Measurements from ENCODE around the gene SIGLEC12. TPM values are rescaled to one million over a fixed set of nuclear protein-coding genes. Genes with fewer than 3 reads are reported as not detected.

Gene SIGLEC12
- total RNA-seq, result under 1 TPM in 1 of 2 donors, not detected in 1; 0.91 TPM

DNA sequence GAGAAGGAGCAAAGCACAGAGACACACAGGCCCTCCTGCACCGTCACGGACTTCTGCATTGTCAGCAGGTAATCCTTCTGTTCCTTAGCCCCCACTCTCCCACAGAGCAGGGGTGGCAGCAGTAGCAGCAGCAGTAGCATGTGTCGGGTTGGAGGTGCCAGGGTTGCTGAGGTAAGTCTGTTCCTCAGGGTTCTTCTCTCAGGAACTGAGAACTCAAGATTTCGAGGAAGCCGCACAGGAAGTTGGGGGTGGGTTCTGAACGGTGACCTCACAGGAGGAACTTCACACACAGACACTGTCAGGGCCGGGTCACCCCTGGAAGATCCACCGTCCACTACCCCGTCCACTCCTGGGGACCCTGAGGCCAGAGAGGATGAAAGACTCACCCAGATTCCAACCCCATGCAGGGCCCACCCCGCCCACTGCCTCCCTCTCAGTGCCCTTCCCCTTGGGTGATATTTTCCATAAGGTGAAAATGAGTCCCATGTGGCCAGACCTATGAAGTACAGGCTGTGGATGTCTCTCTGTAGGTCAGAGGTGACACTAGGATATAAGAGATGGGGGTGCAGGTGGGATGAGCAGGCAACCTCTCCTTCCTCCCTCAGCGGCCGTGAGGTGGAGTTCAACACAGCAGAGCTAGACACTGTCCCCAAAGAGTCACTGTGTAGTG lies at the start of gene SIGLEC12:
TSS of gene SIGLEC12 (minus strand) at position 207 of the 670 bp plus-strand sequence. CDS start at position 140, 67 bp downstream.
- Histone ChIP-seq H3K4me3 (no peak within 1 kb of the TSS), H3K36me3 (no peaks in the 10 kb centered on the region), H3K4me1 (replicated peaks) (no peaks in the 10 kb centered on the region), H3K27me3 (replicated peaks; ENCODE audit: insufficient read depth) (no peaks in the 10 kb centered on the region), H3K9me3 (no peaks in the 10 kb centered on the region), H3K27ac (no peak within 1 kb of the TSS)
- WGBS, result 76% methylated on average over 12 of the region's 12 CpGs
- intact Hi-C loops (cut with DNase I), result no loop called here
- no peak for TF ChIP-seq POLR2A (IDR thresholded peaks at IDR 0.05)
- no peak for TF ChIP-seq CTCF (IDR thresholded peaks at IDR 0.05)
- no peak for TF ChIP-seq POLR2AphosphoS5 (IDR thresholded peaks at IDR 0.05)
- DNase-seq (ENCODE audit: low spot score), result no peak

DNA sequence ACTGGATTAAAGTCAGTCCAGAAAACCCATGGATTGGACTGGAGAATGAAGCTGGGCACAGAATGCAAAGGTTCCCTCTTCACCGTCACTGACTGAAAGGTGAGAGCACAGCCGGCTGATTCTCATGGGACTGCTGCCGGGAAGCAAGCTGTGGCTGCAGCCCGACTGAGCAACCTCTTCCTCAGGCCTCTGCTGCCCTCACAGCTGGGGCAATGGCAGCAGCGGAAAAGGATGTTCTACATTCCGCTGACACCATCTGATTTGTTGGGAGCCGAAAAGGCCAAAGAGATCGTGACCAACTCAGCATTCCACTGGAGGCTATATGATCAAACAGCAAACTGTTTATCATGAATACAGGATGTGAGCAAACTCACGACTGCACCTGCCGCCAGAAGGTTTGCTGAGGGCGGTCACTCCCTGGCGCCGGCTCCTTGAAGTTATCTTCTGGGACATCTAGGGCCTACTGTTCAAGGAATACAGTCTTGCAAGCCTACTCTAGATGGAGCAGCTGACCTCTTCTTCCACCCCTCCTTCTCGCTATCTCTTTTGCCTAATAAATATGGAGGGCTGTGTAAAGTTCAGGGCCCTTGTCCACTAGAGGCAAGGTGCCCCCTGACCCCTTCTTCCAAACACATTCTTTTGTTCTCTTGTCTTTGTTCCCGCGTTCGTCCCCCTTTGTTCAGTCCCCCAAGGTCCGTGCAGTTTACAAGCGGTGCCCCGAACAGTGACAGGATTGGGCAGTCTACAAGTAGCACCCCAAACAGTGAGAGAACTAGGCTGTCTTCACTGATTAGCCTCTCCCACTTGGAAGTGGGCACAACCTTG lies 49.5 kb upstream of the SIGLEC12 start:
- no peak overlapping the region for H3K4me3 ChIP-seq
- WGBS, result 84% methylated on average over 20 of the region's 20 CpGs
- no peaks in the 10 kb centered on the region for H3K9me3 ChIP-seq
- no peaks in the 10 kb centered on the region for H3K36me3 ChIP-seq
- no peak overlapping the region for H3K27ac ChIP-seq
- intact Hi-C loops (cut with DNase I), result no loop called here
- DNase-seq (ENCODE audit: low spot score), result no peak
- TF ChIP-seq CTCF (IDR thresholded peaks at IDR 0.05) (no peak), POLR2AphosphoS5 (IDR thresholded peaks at IDR 0.05) (no peak), POLR2A (IDR thresholded peaks at IDR 0.05) (no peak)
- no peaks in the 10 kb centered on the region for H3K4me1 ChIP-seq (replicated peaks)
- H3K27me3 ChIP-seq (replicated peaks; ENCODE audit: insufficient read depth), result no peaks in the 10 kb centered on the region

DNA sequence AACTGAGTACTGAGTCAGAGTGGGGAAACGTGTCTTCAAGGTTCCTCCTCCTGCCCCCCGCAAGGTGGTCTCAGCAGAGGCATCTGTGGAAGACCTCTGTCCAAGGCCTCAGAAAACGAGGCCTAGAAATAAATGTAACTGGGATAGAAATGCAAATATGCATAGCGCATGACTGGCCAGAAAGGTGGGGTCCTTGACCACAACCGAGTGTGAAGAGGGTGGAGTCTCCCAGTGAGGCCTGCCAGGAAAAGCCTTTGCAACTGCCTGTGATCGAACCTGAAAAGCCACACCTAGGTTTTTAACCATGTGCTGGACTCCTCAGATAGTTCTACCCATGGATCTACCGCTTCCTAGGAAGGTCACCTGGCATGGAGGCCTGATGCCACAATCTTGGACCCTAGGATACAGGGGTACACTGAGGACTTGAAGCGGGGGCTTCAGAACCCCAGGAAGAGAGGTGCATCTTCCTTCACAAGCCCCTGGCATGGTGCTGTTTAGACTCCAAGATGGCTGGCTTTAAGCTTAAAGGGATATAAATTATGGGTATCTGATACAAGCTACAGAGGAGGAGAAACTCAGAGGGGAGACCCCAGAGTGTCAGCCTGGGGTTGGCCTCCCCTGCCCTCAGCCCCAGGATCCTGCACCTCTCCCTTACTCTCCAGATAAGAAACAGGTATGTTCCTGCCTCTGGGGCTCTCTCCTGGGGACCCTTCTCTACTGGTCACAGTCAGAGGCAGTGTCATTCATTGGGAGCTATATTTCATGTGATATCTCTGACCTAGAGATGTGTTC lies 48.1 kb upstream of the SIGLEC12 start:
- Histone ChIP-seq H3K4me3 (no peak overlapping the region), H3K9me3 (no peaks in the 10 kb centered on the region), H3K27me3 (replicated peaks; ENCODE audit: insufficient read depth) (no peaks in the 10 kb centered on the region), H3K36me3 (no peaks in the 10 kb centered on the region), H3K4me1 (replicated peaks) (no peaks in the 10 kb centered on the region), H3K27ac (no peak overlapping the region)
- TF ChIP-seq POLR2AphosphoS5 (IDR thresholded peaks at IDR 0.05), result no peak
- no peak for DNase-seq (ENCODE audit: low spot score)
- 61% methylated on average over 8 of the region's 8 CpGs for WGBS
- intact Hi-C loops (cut with DNase I), result no loop called here

DNA sequence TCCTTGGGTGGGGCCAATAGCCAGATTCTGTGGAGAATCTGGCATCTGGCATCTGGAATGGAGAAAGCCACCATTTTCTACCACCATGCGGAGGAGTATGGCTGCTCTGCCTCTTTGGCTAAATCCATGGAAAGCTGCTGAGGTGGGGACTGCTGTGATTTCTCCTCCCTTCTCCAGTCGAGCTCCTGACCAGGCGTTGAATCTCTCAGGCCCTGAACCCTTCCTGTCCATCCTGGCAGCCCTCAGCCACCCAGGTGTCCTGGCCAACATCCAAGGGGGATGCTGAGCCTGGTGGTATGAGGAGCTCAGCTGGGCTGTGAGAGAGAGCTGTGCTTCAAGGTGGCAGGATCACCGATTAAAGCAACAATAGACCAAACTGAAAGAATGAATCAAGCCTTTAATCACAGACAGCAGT lies 47.3 kb upstream of the SIGLEC12 start:
- no peak overlapping the region for H3K4me3 ChIP-seq
- H3K36me3 ChIP-seq, result no peaks in the 10 kb centered on the region
- no peak overlapping the region for H3K27ac ChIP-seq
- no peaks in the 10 kb centered on the region for H3K4me1 ChIP-seq (replicated peaks)
- 73% methylated on average over 4 of the region's 4 CpGs for WGBS
- no peaks in the 10 kb centered on the region for H3K9me3 ChIP-seq
- TF ChIP-seq CTCF (IDR thresholded peaks at IDR 0.05) (no peak), POLR2A (IDR thresholded peaks at IDR 0.05) (no peak), POLR2AphosphoS5 (IDR thresholded peaks at IDR 0.05) (no peak)
- no peaks in the 10 kb centered on the region for H3K27me3 ChIP-seq (replicated peaks; ENCODE audit: insufficient read depth)
- intact Hi-C loops (cut with DNase I), result no loop called here
- no peak for DNase-seq (ENCODE audit: low spot score)

DNA sequence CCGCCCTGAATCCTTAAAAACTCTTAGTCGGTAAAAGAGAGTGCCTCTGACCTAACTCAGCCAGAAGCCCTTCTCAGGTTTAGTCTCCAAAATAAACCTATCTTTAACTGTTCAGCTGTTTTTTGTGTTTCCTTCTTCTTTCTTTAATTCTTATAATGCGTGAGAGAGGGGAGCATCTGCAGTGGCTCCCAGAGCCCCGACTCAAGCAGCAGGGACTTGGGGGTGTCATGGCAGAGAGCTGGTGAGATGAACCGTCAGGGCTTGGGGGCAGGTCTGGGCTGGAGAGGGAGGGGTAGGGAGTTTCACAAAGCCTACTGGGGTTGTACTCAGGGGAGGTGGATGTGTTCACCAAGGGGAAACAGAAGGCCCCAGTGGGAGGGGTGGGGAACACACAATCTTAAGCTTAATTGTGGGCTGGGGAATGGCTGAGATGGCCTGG lies 46.6 kb upstream of the SIGLEC12 start:
- Histone ChIP-seq H3K4me1 (replicated peaks) (no peaks in the 10 kb centered on the region), H3K36me3 (no peaks in the 10 kb centered on the region), H3K9me3 (no peaks in the 10 kb centered on the region), H3K4me3 (no peak overlapping the region), H3K27me3 (replicated peaks; ENCODE audit: insufficient read depth) (no peaks in the 10 kb centered on the region), H3K27ac (no peak overlapping the region)
- no peak for DNase-seq (ENCODE audit: low spot score)
- WGBS, result 68% methylated on average over 5 of the region's 5 CpGs
- TF ChIP-seq POLR2A (IDR thresholded peaks at IDR 0.05) (no peak), POLR2AphosphoS5 (IDR thresholded peaks at IDR 0.05) (no peak), CTCF (IDR thresholded peaks at IDR 0.05) (no peak)
- intact Hi-C loops (cut with DNase I), result no loop called here

Measured in prostate gland (tissue), 2 donors.